HG03196 (cell line): ENCODE measurements around the gene ZNF579.

Source experiments
- ATAC-seq: cut with Tn5 transposase; IDR thresholded peaks from one replicate; pipeline ENCODE4 v1.9.1; 2021; ENCODE audit not compliant: unreplicated experiment

ZNF579 gene

GRCh38 chr19:55580628-55581144 lies at the start of gene ZNF579:
Gene ZNF579 (minus strand): TSS chr19:55580848. CDS start chr19:55579639, 1,209 bp downstream.
- ATAC-seq = no peak

- ATAC-seq = no peak
Observed at GRCh38 chr19:55626350-55626749, 45.7 kb upstream of the ZNF579 start.

- ATAC-seq = no peak
Observed at GRCh38 chr19:55625004-55625326, 44.3 kb upstream of the ZNF579 start.

GRCh38 chr19:55624109-55625003 lies 43.7 kb upstream of the ZNF579 start, which contains the start of gene ZNF784:
Gene ZNF784 (minus strand): TSS chr19:55624566. CDS start chr19:55624561, 5 bp downstream.
- ATAC-seq = no peak

DNA sequence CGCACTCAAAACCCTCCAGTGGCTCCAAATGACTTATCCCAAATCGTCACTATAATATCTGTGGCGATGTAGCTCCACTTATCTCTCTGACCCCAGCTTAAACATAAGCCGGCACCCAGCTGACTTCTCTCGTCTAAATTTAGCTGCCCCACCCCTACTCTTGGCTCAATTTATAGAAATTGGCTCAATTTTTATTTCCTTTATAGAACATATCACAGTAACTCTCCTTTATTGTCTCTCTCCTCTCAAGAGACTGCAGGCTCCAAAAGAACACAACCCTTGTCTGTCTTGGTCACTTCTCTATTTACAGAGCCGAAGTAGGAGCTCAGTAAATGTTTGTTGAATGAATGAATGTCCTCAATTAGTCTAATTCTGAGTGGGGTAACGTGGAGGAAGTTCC lies 42.9 kb upstream of the ZNF579 start:
- ATAC-seq = no peak

DNA sequence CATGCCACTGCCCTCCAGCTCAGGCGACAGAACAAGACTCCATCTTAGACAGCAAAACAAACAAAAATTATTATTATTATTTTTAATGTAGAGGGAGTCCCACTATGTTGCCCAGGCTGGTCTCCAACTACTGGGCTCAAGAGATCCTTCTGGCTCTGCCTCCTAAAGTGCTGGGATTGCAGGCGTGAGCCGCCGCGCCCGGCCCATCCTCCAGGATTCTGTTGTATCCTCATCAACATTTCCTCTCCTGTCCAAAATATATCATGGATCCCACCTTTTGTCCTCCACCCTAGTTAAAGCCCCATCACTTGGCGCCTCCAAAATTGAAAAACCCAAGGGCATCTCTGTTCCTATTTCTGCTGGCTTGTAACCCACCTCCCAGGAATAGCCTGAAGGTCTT lies 42.5 kb upstream of the ZNF579 start:
- ATAC-seq = no peak

GRCh38 chr19:55622242-55622969 lies 41.8 kb upstream of the ZNF579 start:
- ATAC-seq = no peak

GRCh38 chr19:55621673-55622231 lies 41.1 kb upstream of the ZNF579 start:
- no peak for ATAC-seq

DNA sequence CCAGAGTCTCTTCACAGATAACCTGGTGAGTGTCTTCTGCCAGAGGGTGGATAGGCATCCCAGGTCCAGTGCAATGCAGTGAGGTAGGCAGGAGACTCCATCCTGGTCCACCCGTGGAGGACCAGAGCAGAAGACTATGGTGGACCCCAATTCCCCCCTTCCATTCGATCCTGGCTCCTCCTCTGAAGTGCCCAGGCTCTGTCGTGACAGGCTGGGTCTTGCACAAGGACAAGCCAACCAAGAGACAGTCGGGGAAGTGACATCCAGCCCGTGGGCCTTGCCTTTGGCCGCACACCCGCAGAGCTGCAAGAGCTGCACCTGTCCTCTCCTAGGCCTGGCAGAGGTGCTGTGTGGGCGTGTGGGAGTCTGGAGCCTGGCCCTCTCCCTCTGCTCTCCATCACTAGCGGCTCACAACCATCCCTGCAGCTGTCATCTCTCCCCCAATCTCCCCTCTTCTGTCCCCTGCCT lies 40.6 kb upstream of the ZNF579 start:
- ATAC-seq = no peak

GRCh38 chr19:55620410-55621204 lies 40.0 kb upstream of the ZNF579 start:
- no peak for ATAC-seq

DNA sequence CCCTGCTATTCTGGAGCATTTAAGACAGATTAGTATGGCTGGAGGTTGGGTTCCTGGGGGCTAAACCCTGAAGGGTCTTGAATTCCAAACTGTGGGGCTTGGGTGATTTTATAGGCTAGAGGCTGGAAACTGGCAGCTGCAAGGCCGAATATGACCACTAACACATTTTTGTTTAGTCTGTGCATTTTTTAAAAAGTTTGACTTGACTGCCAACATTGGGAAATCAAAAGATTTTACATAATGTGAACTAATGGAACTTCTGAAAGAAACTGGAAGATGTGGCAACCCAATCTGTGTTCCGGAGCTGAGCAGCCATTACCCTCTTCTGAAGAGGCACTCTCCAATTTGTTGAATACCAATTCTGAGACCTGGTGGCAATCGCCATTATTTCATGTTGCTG lies 38.6 kb upstream of the ZNF579 start:
- no peak for ATAC-seq

GRCh38 chr19:55618426-55618825 lies 37.8 kb upstream of the ZNF579 start:
- ATAC-seq = no peak

- ATAC-seq = no peak
Observed at GRCh38 chr19:55617426-55617825, 36.8 kb upstream of the ZNF579 start.

- no peak for ATAC-seq
Observed at GRCh38 chr19:55616395-55616875, 35.8 kb upstream of the ZNF579 start.

DNA sequence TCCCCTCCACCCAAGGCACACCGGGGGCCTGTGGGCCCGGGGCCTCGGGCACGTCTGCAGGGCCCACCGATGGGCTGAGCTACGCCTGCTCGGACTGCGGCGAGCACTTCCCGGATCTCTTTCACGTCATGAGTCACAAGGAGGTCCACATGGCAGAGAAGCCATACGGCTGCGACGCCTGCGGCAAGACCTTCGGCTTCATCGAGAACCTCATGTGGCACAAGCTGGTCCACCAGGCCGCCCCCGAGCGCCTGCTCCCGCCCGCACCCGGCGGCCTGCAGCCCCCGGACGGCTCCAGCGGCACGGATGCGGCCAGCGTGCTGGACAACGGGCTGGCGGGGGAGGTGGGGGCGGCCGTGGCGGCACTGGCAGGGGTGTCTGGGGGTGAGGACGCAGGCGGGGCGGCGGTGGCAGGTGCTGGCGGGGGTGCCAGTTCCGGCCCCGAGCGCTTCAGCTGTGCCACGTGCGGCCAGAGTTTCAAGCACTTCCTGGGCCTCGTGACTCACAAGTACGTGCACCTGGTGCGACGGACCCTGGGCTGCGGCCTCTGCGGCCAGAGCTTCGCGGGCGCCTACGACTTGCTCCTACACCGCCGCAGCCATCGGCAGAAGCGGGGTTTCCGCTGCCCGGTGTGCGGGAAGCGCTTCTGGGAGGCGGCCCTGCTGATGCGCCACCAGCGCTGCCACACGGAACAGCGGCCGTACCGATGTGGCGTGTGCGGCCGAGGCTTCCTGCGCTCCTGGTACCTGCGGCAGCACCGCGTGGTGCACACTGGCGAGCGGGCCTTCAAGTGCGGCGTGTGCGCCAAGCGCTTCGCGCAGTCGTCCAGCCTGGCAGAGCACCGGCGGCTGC lies 35.1 kb upstream of the ZNF579 start:
- no peak for ATAC-seq

DNA sequence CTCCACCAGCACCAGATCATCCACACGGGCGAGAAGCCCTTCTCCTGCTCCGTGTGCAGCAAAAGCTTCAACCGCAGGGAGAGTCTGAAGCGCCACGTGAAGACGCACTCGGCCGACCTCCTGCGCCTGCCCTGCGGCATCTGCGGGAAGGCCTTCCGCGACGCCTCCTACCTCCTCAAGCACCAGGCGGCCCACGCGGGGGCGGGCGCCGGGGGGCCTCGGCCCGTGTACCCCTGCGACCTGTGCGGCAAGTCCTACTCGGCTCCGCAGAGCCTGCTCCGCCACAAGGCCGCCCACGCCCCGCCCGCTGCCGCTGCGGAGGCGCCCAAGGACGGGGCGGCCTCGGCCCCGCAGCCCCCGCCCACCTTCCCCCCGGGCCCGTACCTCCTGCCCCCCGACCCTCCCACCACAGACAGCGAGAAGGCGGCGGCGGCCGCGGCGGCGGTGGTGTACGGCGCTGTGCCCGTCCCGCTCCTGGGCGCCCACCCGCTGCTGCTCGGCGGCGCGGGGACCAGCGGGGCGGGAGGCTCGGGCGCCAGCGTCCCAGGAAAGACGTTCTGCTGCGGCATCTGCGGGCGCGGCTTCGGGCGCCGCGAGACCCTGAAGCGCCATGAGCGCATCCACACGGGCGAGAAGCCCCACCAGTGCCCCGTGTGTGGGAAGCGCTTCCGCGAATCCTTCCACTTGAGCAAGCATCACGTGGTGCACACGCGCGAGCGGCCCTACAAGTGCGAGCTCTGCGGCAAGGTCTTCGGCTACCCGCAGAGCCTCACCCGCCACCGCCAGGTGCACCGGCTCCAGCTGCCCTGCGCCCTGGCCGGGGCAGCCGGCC lies 34.3 kb upstream of the ZNF579 start:
- ATAC-seq = no peak

- no peak for ATAC-seq
Observed at GRCh38 chr19:55613930-55614710, 33.5 kb upstream of the ZNF579 start.

DNA sequence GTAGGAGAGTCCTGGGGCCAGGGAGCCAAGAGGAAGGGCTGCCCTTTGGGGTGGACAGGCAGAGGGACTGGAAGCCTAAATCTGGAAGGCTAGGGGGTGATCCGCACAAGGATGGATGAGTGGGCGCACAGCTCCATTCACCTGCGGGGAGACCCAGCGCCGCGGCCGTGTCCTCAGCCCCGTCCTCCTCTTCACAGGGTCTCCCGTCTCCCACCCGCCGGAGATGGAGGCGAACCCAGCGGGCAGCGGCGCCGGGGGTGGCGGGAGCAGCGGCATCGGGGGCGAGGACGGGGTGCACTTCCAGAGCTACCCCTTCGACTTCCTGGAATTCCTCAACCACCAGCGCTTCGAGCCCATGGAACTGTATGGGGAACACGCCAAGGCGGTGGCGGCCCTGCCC lies 32.7 kb upstream of the ZNF579 start:
- ATAC-seq = no peak
